T-helper 2 cell treated with Interferon-gamma antibody and Interleukin-4, amounts not matched to agents 100 ng/mL and 5 ng/mL, for 36 hours (primary cell): ENCODE measurements around the gene ABCC3. TPM values are rescaled to one million over a fixed set of nuclear protein-coding genes. Genes with fewer than 3 reads are reported as not detected.

ENCODE experiments used
- intact Hi-C: fragments of 100-400 bp; cut with micrococcal nuclease; formaldehyde crosslinking; loops from one replicate; pipeline ENCODE4 v1.15.1; 2023
- total RNA-seq: library from RNA; stranded (reverse); gene quantifications from 2 replicates; pipeline ENCODE4 v1.2.3, GENCODE V29; 2022

ABCC3 gene
- total RNA-seq, 1 donor from 2014 or later, result not detected

- intact Hi-C loops, result loop anchor here (2.0 kb wide), 1 partner anchor 71 kb away; no protein-coding TSS in a partner anchor
Observed at GRCh38 chr17:50627782-50628601, 6.7 kb upstream of the ABCC3 start.

- intact Hi-C loops, result loop anchor here (1.0 to 2.0 kb wide), 2 partner anchors 31 to 69 kb away; no protein-coding TSS in a partner anchor
Observed at GRCh38 chr17:50629902-50630301, 4.8 kb upstream of the ABCC3 start.

DNA sequence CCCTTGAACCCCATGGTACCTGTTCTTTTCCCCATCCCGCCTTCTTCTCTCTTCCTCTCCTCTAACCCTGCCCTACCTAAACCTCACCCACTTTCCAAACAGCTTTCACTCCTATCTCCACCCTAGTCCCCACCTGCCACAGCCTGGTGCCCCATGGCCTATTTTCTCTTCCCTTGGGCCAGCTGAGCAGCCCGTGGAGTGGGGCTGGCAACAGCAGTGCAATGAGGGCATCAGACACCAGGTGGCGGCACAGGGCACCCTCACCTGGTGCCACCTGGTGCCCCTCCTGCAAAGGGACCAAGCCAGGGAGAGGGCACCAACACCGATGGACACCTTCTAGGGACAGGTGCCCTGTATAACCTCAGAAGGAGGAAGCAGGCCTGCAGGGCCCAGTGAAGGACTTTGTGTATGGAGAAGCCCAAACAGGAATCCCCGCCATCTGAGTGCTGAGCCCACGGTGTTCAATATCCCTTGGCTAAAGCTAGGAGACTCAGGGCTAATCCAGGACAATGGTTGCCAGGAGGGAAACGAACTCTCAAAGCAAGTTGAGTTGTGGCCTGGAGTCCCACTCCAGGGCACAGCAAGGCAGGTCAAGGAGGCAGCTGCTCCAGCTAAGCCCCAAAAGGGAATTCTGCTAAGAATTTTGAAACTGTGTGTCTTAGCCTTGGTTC lies 4.0 kb upstream of the ABCC3 start:
- intact Hi-C loops, result loop anchor here (1.0 kb wide), 1 partner anchor 31 kb away; no protein-coding TSS in a partner anchor

DNA sequence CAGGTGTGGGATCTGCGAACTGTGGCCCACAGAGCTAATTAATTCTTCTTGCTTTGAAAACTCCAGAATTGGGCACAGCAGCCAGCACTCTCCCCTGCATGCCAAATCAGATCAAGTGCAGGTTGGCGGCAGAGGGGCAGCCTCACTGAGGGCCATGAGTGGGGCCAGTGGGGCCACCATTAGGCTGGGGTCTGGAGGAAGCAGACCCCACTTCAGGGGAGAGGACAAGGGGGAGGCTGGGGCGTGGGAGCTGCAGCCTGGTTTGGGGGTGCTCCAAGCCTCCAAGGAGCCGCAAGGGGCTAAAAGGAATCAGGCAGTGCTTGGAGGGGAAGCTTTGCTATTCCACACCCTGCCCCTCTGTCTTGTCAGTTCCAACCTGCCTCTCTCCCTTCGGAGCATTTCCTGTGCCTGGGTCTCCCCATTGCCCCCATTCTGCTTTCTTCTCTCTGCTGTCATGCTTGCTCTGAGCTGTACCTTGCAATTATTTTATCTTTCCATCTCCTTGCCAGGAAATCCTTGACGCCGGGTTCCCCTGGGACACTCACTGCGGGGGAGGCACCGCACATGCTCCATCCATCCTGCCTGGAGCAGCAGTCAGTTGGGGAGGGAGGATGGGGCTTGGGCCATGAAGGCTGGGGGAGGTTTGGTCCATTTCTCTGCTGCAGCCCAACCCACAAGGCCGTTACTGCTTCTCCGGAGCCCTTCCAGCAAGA lies 3.3 kb upstream of the ABCC3 start:
- intact Hi-C loops, result no loop called here

GRCh38 chr17:50631908-50632571 lies 2.6 kb upstream of the ABCC3 start:
- intact Hi-C loops, result no loop called here

DNA sequence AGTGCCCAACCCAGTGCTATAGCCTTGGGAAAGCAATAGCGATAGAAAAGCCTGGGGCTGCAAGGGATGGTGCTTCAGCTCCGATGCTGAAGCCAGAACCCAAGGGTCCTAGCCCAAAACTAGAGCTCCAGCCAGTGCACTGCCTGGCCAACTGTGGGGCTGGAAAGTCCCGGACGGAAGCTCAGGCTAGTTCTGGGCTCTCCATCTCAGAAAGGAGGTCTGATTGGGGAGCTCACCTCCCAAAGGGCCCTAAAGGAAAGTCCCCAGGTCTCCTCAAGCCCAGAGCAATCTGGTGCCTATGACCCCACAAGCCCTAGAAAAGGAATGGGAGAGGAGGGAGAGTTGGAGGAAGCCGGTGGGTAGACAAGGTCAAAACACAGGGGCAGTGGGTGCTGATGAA lies 2.0 kb upstream of the ABCC3 start:
- intact Hi-C loops, result no loop called here

GRCh38 chr17:50633683-50634082 lies 998 bp upstream of the ABCC3 start:
- intact Hi-C loops, result no loop called here

DNA sequence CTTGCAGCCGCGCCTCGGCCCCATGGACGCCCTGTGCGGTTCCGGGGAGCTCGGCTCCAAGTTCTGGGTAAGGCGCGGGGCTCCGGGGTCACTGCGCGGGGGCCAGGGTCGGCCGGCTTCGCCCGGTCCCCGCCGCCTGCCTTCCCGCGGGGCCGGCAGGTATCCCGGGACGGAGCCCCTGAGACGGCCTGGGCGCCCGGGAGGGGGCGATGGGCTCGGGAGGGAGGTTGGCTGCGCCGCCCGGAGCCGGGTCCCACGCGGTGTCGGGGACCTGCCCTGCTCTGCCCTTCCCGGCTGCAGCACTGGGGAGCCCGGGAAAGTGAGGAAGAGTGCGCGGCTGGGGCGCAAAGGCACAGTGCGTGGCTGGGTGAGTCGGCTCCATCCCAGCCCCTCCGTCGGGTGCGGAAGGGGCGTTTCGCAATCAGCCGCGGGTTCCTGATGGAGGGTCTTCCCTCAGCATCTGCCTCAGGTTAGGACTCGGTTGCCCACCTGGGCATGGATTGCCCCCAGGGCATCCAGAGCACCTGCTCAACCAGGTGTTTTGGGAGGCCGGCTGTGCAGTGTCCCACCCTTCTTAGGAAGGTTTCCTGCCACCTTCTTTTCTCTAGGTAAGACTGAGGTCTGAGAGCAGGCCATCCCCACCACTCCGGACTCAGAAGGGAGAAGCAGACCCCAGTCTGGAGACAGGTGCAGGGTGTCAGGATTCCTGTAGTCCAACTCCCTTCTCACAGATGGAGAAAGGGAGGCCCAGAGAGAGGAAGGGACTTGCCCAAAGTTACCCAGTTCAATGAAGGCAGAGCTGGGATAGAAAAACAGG lies 442 bp downstream of the ABCC3 start:
- intact Hi-C loops, result no loop called here

- intact Hi-C loops, result no loop called here
Observed at GRCh38 chr17:50635732-50635981, 976 bp downstream of the ABCC3 start.

GRCh38 chr17:50635982-50636803 lies 1.5 kb downstream of the ABCC3 start:
- intact Hi-C loops, result no loop called here

GRCh38 chr17:50636804-50637195 lies 2.1 kb downstream of the ABCC3 start:
- intact Hi-C loops, result no loop called here

DNA sequence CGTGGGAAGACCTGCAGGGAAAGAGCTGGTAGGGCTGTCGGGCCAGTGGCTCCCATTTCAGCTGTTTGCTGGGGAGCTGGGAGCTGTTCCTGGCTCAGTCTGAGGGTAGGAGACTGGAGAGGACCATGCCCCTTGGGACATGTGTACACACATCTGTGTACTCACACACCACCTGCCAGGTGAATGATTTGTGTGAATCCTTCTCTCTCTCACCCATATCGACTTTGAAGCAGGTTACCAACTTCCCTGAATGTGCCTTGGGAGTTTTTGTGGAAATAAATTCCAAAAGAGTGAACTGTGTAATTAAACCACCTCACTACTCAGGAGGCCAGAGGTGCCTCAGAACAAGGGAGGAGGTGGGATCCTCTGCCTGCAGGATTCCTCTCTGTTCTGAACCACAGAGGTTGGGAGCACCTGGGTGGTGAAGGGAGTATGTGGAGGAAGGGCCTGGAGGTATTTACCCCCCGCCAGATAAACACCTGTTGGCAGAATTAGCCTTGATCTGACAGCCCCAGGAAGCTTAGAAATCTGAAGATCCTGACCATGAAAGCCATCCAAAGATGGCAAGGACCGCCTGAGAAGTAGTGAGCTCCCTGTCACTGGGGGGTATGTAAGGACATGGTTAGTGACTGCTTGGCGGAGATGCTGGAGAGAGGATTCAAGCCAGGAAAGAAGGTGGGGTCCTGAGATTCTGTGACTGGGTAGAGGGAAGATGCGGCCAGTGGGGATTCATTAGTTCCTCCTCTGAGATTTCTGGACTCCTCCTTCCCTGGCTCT lies 3.3 kb downstream of the ABCC3 start:
- intact Hi-C loops, result no loop called here

- intact Hi-C loops, result no loop called here
Observed at GRCh38 chr17:50638606-50638965, 3.9 kb downstream of the ABCC3 start.

GRCh38 chr17:50638966-50639713 lies 4.5 kb downstream of the ABCC3 start:
- intact Hi-C loops, result no loop called here

GRCh38 chr17:50640686-50641351 lies 6.1 kb downstream of the ABCC3 start:
- intact Hi-C loops, result no loop called here

DNA sequence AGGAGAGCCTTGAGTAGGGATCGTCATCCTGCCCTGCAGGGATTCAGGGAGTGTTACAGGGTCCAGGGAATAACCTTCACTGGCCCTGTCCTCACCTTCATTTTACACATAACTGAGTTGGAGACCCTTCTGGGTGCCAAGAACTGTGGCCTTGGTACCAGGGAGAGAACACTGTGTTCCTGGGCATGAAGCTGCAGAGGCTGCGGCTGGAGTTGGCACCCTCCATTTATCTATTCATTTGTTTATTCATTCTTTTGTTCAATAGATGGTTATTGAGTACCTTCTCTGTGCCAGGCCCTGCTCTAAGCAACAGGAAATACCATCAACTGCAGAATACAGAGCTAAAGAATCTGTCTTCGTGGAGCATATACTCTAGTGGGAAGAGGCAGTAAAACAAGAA lies 6.7 kb downstream of the ABCC3 start:
- intact Hi-C loops, result no loop called here

DNA sequence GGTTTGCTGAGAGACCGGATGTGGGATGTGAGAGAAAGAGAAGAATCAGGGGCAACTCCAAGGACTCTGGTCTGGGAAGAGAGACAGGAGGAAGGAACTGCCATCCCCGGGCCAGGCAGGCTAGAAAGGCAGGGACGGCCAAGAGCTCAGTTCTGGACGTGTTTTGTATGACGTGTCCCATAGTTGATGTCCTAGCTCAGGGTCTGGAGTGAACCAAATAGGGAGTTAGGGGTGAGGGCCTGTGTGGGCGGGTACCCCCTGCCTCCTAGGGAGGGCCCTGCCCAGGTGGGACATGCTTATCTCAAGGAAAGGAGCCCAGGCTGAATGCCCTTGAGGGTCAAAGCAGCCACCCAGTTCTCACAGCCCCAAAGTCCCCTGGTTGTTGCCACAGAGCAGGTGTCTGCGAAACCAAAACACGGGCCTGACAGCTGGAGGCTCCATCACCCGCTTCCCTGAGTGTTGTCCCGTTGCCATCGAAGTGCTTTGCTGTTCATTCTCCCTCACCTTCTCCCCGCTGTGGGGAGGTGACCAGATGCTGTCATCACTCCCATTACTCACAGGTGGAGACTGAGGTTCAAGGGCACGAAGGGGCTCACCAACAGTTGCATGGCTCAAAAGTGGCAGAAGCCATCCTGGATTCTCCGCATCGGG lies 7.5 kb downstream of the ABCC3 start:
- intact Hi-C loops, result no loop called here
